GM19328 (cell line): ENCODE data around the gene CERK.
"Not testable (repeated sequence)": the region's sequence is repeated elsewhere in the genome, so short reads cannot be mapped to it uniquely, and the experiment has no call there.

Experiments used
- ATAC-seq: cut with Tn5 transposase; IDR thresholded peaks from one replicate; pipeline ENCODE4 v1.9.1; 2021; ENCODE audit warnings: mild to moderate bottlenecking, moderate library complexity; ENCODE audit not compliant: unreplicated experiment

CERK gene

GRCh38 chr22:46734213-46734722 lies 3.8 kb downstream of the CERK start:
- not testable (repeated sequence) for ATAC-seq

DNA sequence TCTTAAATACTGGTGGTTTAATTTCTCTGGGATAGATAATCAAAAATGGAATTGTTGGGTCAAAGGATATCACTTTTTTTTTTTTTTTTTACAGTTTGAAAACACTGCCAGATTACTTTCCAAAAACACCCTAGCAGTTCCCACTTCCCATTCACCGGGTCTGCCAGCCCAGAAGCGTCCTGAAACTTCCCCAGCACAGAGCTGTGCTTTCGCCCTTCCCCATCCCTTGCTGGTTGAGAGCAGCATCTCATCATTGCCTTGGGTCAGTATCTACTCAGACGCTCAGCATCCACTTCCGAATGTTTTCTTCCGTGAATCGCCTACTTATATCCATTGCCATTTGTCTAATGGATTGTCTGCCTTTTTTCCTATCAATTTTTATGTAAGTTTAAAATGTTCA lies 5.5 kb downstream of the CERK start:
- no peak for ATAC-seq

DNA sequence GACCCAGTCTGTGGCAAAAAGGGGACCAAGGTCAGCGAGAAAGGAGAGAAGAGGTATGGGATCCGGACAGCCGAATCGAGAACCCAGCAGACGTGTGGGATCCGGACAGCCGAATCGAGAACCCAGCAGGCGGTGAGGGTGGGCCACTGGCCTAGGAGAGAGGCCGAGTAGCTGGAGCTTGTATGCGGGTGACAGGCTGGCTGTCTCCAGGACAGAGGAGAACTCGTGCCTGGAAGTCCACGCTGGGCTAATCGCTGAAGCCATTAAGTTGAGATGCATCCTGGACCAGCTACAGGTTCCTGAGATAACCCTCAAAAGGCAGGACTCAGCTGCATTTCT lies 6.0 kb downstream of the CERK start:
- no peak for ATAC-seq

DNA sequence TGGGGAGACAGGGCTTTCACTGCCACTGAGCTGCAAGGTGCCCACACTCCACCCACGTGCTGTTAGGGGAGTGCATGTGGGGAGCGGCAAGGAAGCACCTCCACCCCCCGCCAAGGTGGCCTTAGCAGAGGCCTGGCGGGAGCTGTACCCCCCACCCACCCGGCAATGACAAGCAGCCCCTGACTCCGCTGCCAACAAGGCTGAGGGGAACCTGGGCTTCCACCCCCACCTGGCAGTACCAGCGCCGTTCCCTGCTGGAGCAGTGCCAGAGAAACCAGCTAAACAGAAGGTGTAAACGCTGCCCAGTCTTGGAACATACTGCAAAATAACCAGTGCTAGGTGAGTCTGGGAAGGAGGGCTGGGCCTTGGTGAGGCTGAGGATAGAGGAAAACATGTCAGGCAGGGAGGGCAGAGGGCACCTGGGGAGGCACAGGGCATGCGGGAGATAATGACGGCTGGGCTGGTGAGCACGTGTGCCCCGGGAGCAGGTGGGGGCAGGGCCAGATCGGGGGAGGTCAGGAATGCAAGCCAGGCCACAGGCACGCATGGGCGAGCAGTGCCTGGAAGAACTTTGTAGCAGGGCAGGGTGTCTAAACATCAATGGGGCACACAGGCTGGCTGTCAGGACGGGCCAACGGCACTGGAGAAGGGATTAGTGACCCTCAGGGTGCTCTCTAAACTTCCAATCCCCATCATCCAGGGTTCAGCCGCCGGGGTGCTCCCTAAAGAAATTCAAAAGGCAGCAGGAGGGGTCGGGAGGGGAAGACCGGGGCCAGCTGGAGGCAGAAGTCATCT lies 6.6 kb downstream of the CERK start:
- ATAC-seq = no peak

GRCh38 chr22:46730568-46731245 lies 7.3 kb downstream of the CERK start:
- ATAC-seq = no peak

GRCh38 chr22:46728470-46728869 lies 9.6 kb downstream of the CERK start:
- no peak for ATAC-seq

GRCh38 chr22:46727813-46728364 lies 10.2 kb downstream of the CERK start:
- ATAC-seq = no peak

DNA sequence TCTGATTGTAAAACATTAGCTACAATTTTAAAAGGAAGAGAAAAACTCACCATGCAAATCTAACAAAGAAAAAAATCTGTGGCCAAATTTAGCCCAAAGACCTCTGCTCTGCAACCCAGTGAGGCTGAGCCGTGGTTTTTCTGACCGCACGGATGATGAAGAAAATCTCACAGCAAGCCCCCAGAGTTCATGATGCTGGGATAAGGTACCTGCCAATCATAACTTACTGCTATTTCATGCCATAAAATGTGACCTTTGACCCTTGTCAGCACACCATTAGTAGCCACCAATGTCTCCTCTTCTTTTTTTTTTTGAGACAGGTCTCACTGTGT lies 11.1 kb downstream of the CERK start:
- ATAC-seq = no peak

GRCh38 chr22:46726066-46726985 lies 11.7 kb downstream of the CERK start:
- ATAC-seq = no peak

DNA sequence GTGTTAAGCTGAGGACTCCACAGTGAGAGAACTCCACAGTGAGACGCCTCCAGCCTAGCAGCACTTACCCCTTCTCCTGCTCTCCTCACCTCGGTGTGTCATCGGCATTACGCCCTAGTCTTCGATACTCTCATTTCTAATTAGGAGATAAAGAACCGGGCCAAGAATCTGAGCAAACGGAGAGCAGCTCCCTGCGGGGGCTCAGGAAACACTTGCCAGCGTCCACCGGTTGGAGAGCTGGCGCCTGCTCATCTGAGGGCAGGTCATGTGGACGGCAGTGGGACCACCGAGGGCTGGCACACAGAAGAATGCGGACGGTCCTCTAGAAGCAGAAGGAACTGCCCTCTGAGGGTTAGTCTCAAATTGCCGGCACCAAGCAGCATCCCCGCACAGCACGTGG lies 13.0 kb downstream of the CERK start:
- no peak for ATAC-seq

DNA sequence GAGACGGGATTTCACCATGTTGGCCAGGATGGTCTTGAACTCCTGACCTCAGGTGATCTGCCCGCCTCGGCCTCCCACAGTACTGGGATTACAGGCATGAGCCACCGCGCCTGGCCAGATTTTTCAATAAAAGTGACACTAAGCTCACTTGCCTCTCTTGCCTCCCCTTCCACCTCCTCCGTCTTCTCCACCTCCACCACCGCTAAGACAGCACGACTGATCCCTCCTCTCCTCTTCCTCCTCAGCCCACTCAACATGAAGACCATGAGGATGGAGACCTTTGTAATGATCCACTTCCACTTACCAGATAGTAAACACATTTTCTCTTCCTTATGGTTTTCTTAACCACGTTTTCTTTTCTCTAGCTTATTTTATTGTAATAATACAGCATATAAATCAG lies 14.2 kb downstream of the CERK start:
- ATAC-seq = no peak

GRCh38 chr22:46721501-46722085 lies 16.5 kb downstream of the CERK start:
- ATAC-seq = no peak

GRCh38 chr22:46719921-46720320 lies 18.1 kb downstream of the CERK start:
- no peak for ATAC-seq

DNA sequence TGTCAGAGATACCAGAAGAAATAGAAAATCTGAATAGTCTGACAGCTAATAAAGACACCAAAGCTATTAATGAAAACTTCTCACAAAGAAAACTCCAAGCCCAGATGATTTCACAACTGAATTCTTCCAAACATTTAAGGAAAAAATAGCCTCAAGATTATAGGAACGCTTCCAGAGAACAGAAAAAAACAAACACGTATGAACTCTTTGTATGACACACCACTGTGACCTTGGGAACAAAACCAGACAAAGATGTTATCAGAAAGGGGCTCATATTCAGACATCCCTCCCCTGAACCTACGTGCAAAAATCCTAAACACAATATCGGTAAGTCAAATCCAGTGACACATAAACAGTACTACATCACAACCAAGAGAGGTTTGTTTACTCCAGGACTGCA lies 23.5 kb downstream of the CERK start:
- ATAC-seq = no peak

DNA sequence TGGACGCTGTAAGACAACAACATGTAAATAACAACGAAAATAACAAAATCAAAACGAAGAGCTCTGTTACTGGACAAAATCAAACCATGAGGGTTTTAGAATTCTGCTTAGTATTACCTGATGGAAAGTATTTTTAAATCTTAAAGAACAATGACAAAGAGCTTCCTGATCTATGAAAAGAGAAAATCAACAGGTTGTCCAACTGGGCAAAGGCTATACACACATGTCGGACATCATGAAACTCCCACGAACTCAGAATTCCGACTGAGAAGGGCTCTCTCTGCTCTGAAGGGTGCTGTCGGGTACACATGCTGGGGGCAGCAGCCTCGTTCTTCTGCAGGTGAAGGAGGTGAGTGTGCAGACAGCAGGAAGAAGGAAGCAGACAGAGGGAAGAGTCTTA lies 25.8 kb downstream of the CERK start:
- no peak for ATAC-seq

- no peak for ATAC-seq
These were observed 27.2 kb downstream of the CERK start for GRCh38 chr22:46710806-46711205.

- no peak for ATAC-seq
These were observed 29.2 kb downstream of the CERK start for GRCh38 chr22:46708766-46709330.

GRCh38 chr22:46707827-46708570 lies 30.1 kb downstream of the CERK start:
- no peak for ATAC-seq

- no peak for ATAC-seq
These were observed 30.7 kb downstream of the CERK start for GRCh38 chr22:46707305-46707704.

- no peak for ATAC-seq
These were observed 32.0 kb downstream of the CERK start for GRCh38 chr22:46706060-46706459.
